ENCODE data around the gene TASL.

GRCh38 chrX:30525732-30526131, 51.8 kb downstream of the TASL start:
- TF ChIP-seq POLR2AphosphoS5 (IDR thresholded peaks at IDR 0.05; ENCODE audit: low read depth) (no peak), SPI1 (IDR thresholded peaks at IDR 0.05; ENCODE audit: borderline replicate concordance, low read depth) (no peak), CTCF (IDR thresholded peaks at IDR 0.05; ENCODE audit: insufficient read depth, low read length) (no peak)

Measured in HL-60 (cell line).